Liver (tissue), 9 donors: ENCODE measurements around the gene TMIGD1. TPM values are rescaled to one million over a fixed set of nuclear protein-coding genes. Genes with fewer than 3 reads are reported as not detected.
A peak's percentile ranks its signal among the peaks of the same experiment; 100 is the strongest.

Experiments
- DNase-seq: peaks from one replicate; pipeline ENCODE4 v3.0.0-alpha.2; 2017; ENCODE audit warnings: low spot score
- H3K27ac ChIP-seq, 2 donors: one replicate each; pipeline ENCODE4 v1.7.0; 2013; ENCODE audit warnings: inconsistent platforms in 2 of 2, low read length in 2 of 2, control low read depth in 1 of 2, low read depth in 1 of 2, mild to moderate bottlenecking in 1 of 2
- H3K27me3 ChIP-seq, 4 donors: one replicate each; pipeline versions ENCODE4 v1.6.1 to v1.7.0; 2013; ENCODE audit warnings: low read length in 3 of 4, inconsistent platforms in 1 of 4, mild to moderate bottlenecking in 1 of 4, moderate library complexity in 1 of 4; ENCODE audit not compliant: control insufficient read depth in 4 of 4, insufficient read depth in 4 of 4
- H3K36me3 ChIP-seq, 4 donors: one replicate each; pipeline versions ENCODE4 v1.6.1 to v1.7.0; 2013; ENCODE audit warnings: low read length in 3 of 4, mild to moderate bottlenecking in 3 of 4, low read depth in 1 of 4, moderate library complexity in 1 of 4; ENCODE audit not compliant: control insufficient read depth in 4 of 4, insufficient read depth in 3 of 4
- H3K4me1 ChIP-seq, 4 donors: one replicate each; pipeline versions ENCODE4 v1.6.1 to v1.7.0; 2013; ENCODE audit warnings: low read length in 3 of 4, mild to moderate bottlenecking in 3 of 4, moderate library complexity in 1 of 4; ENCODE audit not compliant: control insufficient read depth in 4 of 4, insufficient read depth in 4 of 4
- H3K4me3 ChIP-seq, 3 donors: one replicate each; pipeline versions ENCODE4 v1.6.1 to v1.7.0; 2013; ENCODE audit warnings: low read length in 3 of 3, control low read depth in 1 of 3, low read depth in 1 of 3, mild to moderate bottlenecking in 1 of 3
- H3K9ac ChIP-seq, 2 donors: one replicate each; pipeline ENCODE4 v1.7.0; 2013; ENCODE audit warnings: low read length in 2 of 2, mild to moderate bottlenecking in 2 of 2, moderate library complexity in 2 of 2, control low read depth in 1 of 2, low read depth in 1 of 2
- H3K9me3 ChIP-seq, 4 donors: one replicate each; pipeline versions ENCODE4 v1.6.1 to v1.7.0; 2013; ENCODE audit warnings: low read length in 3 of 4; ENCODE audit not compliant: control insufficient read depth in 4 of 4
- FOXA1 ChIP-seq: IDR thresholded peaks from 2 replicates; pipeline ENCODE4 v1.6.1; 2016; ENCODE audit warnings: antibody characterized with exemption
- GABPA ChIP-seq, 2 donors: IDR thresholded peaks in 1 of 2; conservative IDR thresholded peaks in 1 of 2; 2 replicates each; pipeline ENCODE4 v1.6.1; 2016; ENCODE audit warnings: antibody characterized with exemption in 2 of 2, mild to moderate bottlenecking in 1 of 2, moderate library complexity in 1 of 2
- HNF4A ChIP-seq, 2 donors: conservative IDR thresholded peaks; 2 replicates each; pipeline ENCODE4 v1.6.1; 2016; ENCODE audit warnings: antibody characterized with exemption in 2 of 2, mild to moderate bottlenecking in 2 of 2
- HNF4G ChIP-seq: IDR thresholded peaks from 2 replicates; pipeline ENCODE4 v1.6.1; 2016; ENCODE audit warnings: antibody characterized with exemption
- NR2F2 ChIP-seq: IDR thresholded peaks from 2 replicates; pipeline ENCODE4 v1.6.1; 2016; ENCODE audit warnings: antibody characterized with exemption
- RAD21 ChIP-seq, 2 donors: IDR thresholded peaks; 2 replicates each; pipeline ENCODE4 v1.6.1; 2016; ENCODE audit warnings: antibody characterized with exemption in 2 of 2, mild to moderate bottlenecking in 2 of 2
- RXRA ChIP-seq, 2 donors: IDR thresholded peaks; 2 replicates each; pipeline ENCODE4 v1.6.1; 2017 to 2018; ENCODE audit warnings: antibody characterized with exemption in 2 of 2, mild to moderate bottlenecking in 1 of 2
- SP1 ChIP-seq: IDR thresholded peaks from 2 replicates; pipeline ENCODE4 v1.6.1; 2018; ENCODE audit warnings: antibody characterized with exemption, mild to moderate bottlenecking
- TAF1 ChIP-seq: conservative IDR thresholded peaks from 2 replicates; pipeline ENCODE4 v1.6.1; 2016; ENCODE audit warnings: antibody characterized with exemption, mild to moderate bottlenecking
- YY1 ChIP-seq: IDR thresholded peaks from 2 replicates; pipeline ENCODE4 v1.6.1; 2016; ENCODE audit warnings: antibody characterized with exemption, mild to moderate bottlenecking
- WGBS: extraction: QIAGEN DNeasy Blood & Tissue Kit; methylation state at CpG from one replicate; pipeline ENCODE4 v1.1.7; 2013; 5-methylcytosine and 5-hydroxymethylcytosine counted together
- polyA plus RNA-seq, 2 donors: library from polyadenylated mRNA; stranded (reverse) in 1 of 2; unstranded in 1 of 2; fragments of 200-250 nt in 1 of 2; fragments of >200 nt in 1 of 2; fragmentation: Nextera tagmentation in 1 of 2; extraction: Ambion mirVana in 1 of 2; gene quantifications; one replicate each; pipeline versions ENCODE4 v1.2.1 to v1.2.3, GENCODE V29; 2013 to 2015
- total RNA-seq, 2 donors: library from RNA; depleted of rRNA; stranded (reverse); fragments of >200 nt; gene quantifications; one replicate each; pipeline ENCODE4 v1.2.3, GENCODE V29; 2014
- TF ChIP-seq, protein P1 (sequence below): IDR thresholded peaks from 2 replicates; pipeline ENCODE4 v1.6.1; 2016; ENCODE audit warnings: antibody characterized with exemption
- TF ChIP-seq, protein P2 (sequence below): IDR thresholded peaks from 2 replicates; pipeline ENCODE4 v1.6.1; 2016; ENCODE audit warnings: antibody characterized with exemption
- TF ChIP-seq, protein P3 (sequence below): IDR thresholded peaks from 2 replicates; pipeline ENCODE4 v1.6.1; 2016; ENCODE audit warnings: antibody characterized with exemption, mild to moderate bottlenecking
- TF ChIP-seq, protein P4 (sequence below): IDR thresholded peaks from 2 replicates; pipeline ENCODE4 v1.6.1; 2016; ENCODE audit warnings: antibody characterized with exemption
- donor health status: healthy.
- donor health status: healthy.
- donor health status: healthy.
- donor health status: healthy.
- donor health status: healthy.

Gene TMIGD1
- total and polyA plus RNA-seq, 4 donors = not detected

DNA sequence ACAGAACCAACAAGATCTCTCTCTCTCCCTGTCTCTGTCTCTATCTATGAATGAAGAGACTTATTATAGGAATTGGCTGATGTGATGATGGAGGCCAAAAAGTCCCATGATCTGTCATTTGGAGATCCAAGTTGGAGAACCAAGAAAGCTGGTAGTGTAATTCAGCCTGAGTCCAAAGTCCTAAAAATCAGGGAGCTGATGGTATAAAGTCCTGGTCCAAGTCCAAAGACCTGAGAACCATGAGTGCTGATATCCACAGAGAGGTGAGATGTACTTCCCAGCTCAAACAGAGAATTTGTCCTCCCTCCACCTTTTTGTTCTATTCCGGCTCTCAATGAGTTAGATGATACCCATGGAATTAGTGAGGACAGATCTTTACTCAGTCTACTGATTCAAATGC, 15.4 kb upstream of the TMIGD1 start:
- no peaks in the 10 kb centered on the region for H3K27me3 ChIP-seq
- H3K4me3 ChIP-seq = no peak overlapping the region
- TF ChIP-seq, protein P1, sequence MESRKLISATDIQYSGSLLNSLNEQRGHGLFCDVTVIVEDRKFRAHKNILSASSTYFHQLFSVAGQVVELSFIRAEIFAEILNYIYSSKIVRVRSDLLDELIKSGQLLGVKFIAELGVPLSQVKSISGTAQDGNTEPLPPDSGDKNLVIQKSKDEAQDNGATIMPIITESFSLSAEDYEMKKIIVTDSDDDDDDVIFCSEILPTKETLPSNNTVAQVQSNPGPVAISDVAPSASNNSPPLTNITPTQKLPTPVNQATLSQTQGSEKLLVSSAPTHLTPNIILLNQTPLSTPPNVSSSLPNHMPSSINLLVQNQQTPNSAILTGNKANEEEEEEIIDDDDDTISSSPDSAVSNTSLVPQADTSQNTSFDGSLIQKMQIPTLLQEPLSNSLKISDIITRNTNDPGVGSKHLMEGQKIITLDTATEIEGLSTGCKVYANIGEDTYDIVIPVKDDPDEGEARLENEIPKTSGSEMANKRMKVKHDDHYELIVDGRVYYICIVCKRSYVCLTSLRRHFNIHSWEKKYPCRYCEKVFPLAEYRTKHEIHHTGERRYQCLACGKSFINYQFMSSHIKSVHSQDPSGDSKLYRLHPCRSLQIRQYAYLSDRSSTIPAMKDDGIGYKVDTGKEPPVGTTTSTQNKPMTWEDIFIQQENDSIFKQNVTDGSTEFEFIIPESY = no peak
- TF ChIP-seq SP1 (peak; percentile 13), RXRA (IDR thresholded peaks at IDR 0.05) (no peak), HNF4A (conservative IDR thresholded peaks at IDR 0.05) (peak; percentile 59 to 92), HNF4G (peak; percentile 81), GABPA (IDR thresholded peaks at IDR 0.05 in 1 of 2, conservative IDR thresholded peaks at IDR 0.05 in 1 of 2) (no peak)
- TF ChIP-seq, protein P2, sequence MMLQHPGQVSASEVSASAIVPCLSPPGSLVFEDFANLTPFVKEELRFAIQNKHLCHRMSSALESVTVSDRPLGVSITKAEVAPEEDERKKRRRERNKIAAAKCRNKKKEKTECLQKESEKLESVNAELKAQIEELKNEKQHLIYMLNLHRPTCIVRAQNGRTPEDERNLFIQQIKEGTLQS = no peak
- no peak overlapping the region for H3K27ac ChIP-seq
- DNase-seq = no peak
- no peaks in the 10 kb centered on the region for H3K36me3 ChIP-seq
- peaks cover 7 to 13% (median 9%) of the 10 kb centered on the region in 4 donors for H3K4me1 ChIP-seq
- 90% methylated on average over 1 of the region's 1 CpG for WGBS
- H3K9ac ChIP-seq = no peak overlapping the region
- no peaks in the 10 kb centered on the region for H3K9me3 ChIP-seq

DNA sequence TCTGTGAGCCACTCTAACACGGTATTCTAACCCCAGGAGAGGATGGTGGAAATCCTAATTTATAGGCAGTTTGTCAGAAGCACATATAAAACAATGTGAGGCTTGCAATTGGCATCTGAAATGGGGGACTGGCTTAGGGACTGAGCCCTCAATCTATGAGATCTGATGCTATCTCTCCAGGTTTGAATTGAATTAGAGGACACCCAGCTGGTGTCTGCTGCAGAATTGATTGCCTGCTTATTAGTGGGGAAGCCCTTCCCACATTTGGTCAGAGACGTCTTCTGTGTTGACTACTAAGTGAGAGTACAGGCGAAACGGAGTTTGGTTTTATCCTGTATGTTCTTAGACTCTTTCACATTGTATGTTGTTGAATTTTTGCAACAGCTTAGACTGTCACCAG, 13.6 kb upstream of the TMIGD1 start:
- no peak for TF ChIP-seq RXRA (IDR thresholded peaks at IDR 0.05)
- TF ChIP-seq NR2F2 = no peak
- TF ChIP-seq FOXA1 = no peak
- TF ChIP-seq RAD21 (IDR thresholded peaks at IDR 0.05) = no peak
- TF ChIP-seq SP1 = no peak
- TF ChIP-seq, protein P3, sequence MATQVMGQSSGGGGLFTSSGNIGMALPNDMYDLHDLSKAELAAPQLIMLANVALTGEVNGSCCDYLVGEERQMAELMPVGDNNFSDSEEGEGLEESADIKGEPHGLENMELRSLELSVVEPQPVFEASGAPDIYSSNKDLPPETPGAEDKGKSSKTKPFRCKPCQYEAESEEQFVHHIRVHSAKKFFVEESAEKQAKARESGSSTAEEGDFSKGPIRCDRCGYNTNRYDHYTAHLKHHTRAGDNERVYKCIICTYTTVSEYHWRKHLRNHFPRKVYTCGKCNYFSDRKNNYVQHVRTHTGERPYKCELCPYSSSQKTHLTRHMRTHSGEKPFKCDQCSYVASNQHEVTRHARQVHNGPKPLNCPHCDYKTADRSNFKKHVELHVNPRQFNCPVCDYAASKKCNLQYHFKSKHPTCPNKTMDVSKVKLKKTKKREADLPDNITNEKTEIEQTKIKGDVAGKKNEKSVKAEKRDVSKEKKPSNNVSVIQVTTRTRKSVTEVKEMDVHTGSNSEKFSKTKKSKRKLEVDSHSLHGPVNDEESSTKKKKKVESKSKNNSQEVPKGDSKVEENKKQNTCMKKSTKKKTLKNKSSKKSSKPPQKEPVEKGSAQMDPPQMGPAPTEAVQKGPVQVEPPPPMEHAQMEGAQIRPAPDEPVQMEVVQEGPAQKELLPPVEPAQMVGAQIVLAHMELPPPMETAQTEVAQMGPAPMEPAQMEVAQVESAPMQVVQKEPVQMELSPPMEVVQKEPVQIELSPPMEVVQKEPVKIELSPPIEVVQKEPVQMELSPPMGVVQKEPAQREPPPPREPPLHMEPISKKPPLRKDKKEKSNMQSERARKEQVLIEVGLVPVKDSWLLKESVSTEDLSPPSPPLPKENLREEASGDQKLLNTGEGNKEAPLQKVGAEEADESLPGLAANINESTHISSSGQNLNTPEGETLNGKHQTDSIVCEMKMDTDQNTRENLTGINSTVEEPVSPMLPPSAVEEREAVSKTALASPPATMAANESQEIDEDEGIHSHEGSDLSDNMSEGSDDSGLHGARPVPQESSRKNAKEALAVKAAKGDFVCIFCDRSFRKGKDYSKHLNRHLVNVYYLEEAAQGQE = no peak
- no peak for TF ChIP-seq YY1
- TF ChIP-seq TAF1 = no peak
- TF ChIP-seq, protein P4, sequence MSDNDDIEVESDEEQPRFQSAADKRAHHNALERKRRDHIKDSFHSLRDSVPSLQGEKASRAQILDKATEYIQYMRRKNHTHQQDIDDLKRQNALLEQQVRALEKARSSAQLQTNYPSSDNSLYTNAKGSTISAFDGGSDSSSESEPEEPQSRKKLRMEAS = no peak
- TF ChIP-seq, protein P1 = no peak
- no peaks in the 10 kb centered on the region for H3K36me3 ChIP-seq
- H3K9me3 ChIP-seq = no peaks in the 10 kb centered on the region
- no peaks in the 10 kb centered on the region for H3K27me3 ChIP-seq
- no peak overlapping the region for H3K4me3 ChIP-seq
- H3K4me1 ChIP-seq = peaks cover 14 to 20% (median 16%) of the 10 kb centered on the region in 4 donors
- DNase-seq = no peak
- WGBS = 91% methylated on average over 4 of the region's 4 CpGs
- H3K27ac ChIP-seq = no peak overlapping the region
- no peak overlapping the region for H3K9ac ChIP-seq
